H1 (cell line): Measurements from ENCODE around the gene CAMP. TPM values are rescaled to one million over a fixed set of nuclear protein-coding genes. Genes with fewer than 3 reads are reported as not detected.

ENCODE experiments used
- GABPA ChIP-seq: IDR thresholded peaks from 2 replicates; pipeline ENCODE4 v1.6.1; 2011; ENCODE audit warnings: mild to moderate bottlenecking, low read length, moderate library complexity, borderline replicate concordance; ENCODE audit not compliant: insufficient read depth
- polyA plus RNA-seq, 7 experiments: library from polyadenylated mRNA; depleted of rRNA in 3 of 7; stranded (reverse) in 5 of 7; unstranded in 2 of 7; fragments of >200 nt in 5 of 7; fragments of 200-250 nt in 2 of 7; gene quantifications; 1 replicate in 5 of 7; 2 replicates in 1 of 7; 4 replicates in 1 of 7; pipeline versions ENCODE4 v1.2.1 to v1.2.3, GENCODE V29; 2011 to 2013; ENCODE audit warnings: missing spikeins in 2 of 7, mixed read lengths in 2 of 7
- total RNA-seq: library from RNA; stranded (reverse); fragmentation: NEBNext Ultra II Directional; extraction: Animal tissue kit (Norgen Biotek cat#: 25700); gene quantifications from 2 replicates; pipeline ENCODE4 v1.2.1, GENCODE V29; 2021

CAMP gene
- total and polyA plus RNA-seq, 2 of the 8 experiments (the other 6 are each of a cell fraction or from before 2014, with no cell fraction given) = not detected

GRCh38 chr3:48190911-48191310 lies 32.4 kb upstream of the CAMP start (continued):
- no peak for TF ChIP-seq GABPA
